Mesendoderm (in vitro differentiated cells): ENCODE data around the gene FGF18.

Experiments
- DNase-seq: peaks from one replicate; pipeline ENCODE4 v3.0.0; 2013
- H2AK5ac ChIP-seq: 2 replicates; pipeline ENCODE4 v1.6.1; 2013; ENCODE audit warnings: low read length, inconsistent platforms
- H2BK120ac ChIP-seq: 2 replicates; pipeline ENCODE4 v1.6.1; 2013; ENCODE audit warnings: low read depth, mild to moderate bottlenecking, low read length, moderate library complexity, mixed read lengths
- H2BK15ac ChIP-seq: replicated peaks from 2 replicates; pipeline ENCODE4 v1.6.1; 2013; ENCODE audit warnings: low read depth, mild to moderate bottlenecking, moderate library complexity
- H2BK5ac ChIP-seq: 2 replicates; pipeline ENCODE4 v1.6.1; 2013; ENCODE audit warnings: low read length, inconsistent platforms
- H3K18ac ChIP-seq: 2 replicates; pipeline ENCODE4 v1.6.1; 2013; ENCODE audit warnings: mild to moderate bottlenecking, low read length, mixed read lengths
- H3K23ac ChIP-seq: one replicate; pipeline ENCODE4 v1.6.1; 2013; ENCODE audit warnings: low read length
- H3K27ac ChIP-seq: 2 replicates; pipeline ENCODE4 v1.5.1; 2013; ENCODE audit warnings: low read depth, mild to moderate bottlenecking, inconsistent platforms, low read length, moderate library complexity
- H3K27me3 ChIP-seq: 2 replicates; pipeline ENCODE4 v1.6.1; 2013; ENCODE audit warnings: low read length, control low read depth, mild to moderate bottlenecking, inconsistent platforms; ENCODE audit not compliant: insufficient read depth, poor library complexity
- H3K36me3 ChIP-seq: 2 replicates; pipeline ENCODE4 v1.6.1; 2013; ENCODE audit warnings: low read length, inconsistent platforms; ENCODE audit not compliant: control insufficient read depth, insufficient read depth
- H3K4ac ChIP-seq: one replicate; pipeline ENCODE4 v1.6.1; 2013; ENCODE audit warnings: low read depth, mild to moderate bottlenecking, low read length, moderate library complexity
- H3K4me1 ChIP-seq: 2 replicates; pipeline ENCODE4 v1.6.1; 2013; ENCODE audit warnings: low read depth, low read length, inconsistent platforms; ENCODE audit not compliant: control insufficient read depth
- H3K4me2 ChIP-seq: 2 replicates; pipeline ENCODE4 v1.6.1; 2013; ENCODE audit warnings: low read length
- H3K4me3 ChIP-seq: 2 replicates; pipeline ENCODE4 v1.5.1; 2013; ENCODE audit warnings: mild to moderate bottlenecking, low read length
- H3K56ac ChIP-seq: one replicate; pipeline ENCODE4 v1.6.1; 2013; ENCODE audit warnings: low read length
- H3K79me1 ChIP-seq: 2 replicates; pipeline ENCODE4 v1.6.1; 2013; ENCODE audit warnings: low read length, inconsistent platforms
- H3K79me2 ChIP-seq: 2 replicates; pipeline ENCODE4 v1.6.1; 2013; ENCODE audit warnings: mild to moderate bottlenecking, low read length; ENCODE audit not compliant: control insufficient read depth, insufficient read depth
- H3K9ac ChIP-seq: 2 replicates; pipeline ENCODE4 v1.6.1; 2013; ENCODE audit warnings: low read length, inconsistent platforms
- H4K5ac ChIP-seq: one replicate; pipeline ENCODE4 v1.6.1; 2013; ENCODE audit warnings: low read length
- H4K8ac ChIP-seq: one replicate; pipeline ENCODE4 v1.6.1; 2013; ENCODE audit warnings: low read depth, mild to moderate bottlenecking, control low read depth, low read length, moderate library complexity
- WGBS: extraction: QIAGEN DNeasy Blood & Tissue Kit; methylation state at CpG from one replicate; pipeline ENCODE4 v1.1.7; 2013; ENCODE audit warnings: low lambda C conversion rate, missing lambda C conversion rate; ENCODE audit not compliant: insufficient coverage; ENCODE audit errors: extremely low coverage; 5-methylcytosine and 5-hydroxymethylcytosine counted together

FGF18 gene

DNA sequence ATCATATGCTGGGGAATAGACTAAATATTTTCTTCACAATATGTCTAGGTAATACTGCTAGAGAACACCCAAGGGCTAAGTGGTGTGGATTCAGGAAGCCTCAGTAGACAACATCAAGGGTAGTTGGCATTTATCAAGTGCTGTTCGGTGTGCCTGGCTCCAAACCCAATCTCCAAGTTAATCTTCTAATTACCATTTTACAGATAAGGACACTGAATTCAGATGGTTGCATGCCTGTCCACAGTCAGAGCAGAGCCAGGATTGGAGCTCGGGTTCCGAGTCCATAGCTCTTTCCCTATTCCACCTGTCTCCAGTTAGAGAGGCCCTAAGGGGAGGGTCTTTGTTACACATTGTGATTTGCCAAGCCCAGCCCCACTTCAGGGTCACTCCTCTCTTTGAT lies 58.2 kb downstream of the FGF18 start:
- WGBS: no CpG with 5 or more reads among the region's 3 CpGs
- Histone ChIP-seq H3K36me3 (no peaks in the 10 kb centered on the region), H3K79me1 (no peaks in the 10 kb centered on the region)

DNA sequence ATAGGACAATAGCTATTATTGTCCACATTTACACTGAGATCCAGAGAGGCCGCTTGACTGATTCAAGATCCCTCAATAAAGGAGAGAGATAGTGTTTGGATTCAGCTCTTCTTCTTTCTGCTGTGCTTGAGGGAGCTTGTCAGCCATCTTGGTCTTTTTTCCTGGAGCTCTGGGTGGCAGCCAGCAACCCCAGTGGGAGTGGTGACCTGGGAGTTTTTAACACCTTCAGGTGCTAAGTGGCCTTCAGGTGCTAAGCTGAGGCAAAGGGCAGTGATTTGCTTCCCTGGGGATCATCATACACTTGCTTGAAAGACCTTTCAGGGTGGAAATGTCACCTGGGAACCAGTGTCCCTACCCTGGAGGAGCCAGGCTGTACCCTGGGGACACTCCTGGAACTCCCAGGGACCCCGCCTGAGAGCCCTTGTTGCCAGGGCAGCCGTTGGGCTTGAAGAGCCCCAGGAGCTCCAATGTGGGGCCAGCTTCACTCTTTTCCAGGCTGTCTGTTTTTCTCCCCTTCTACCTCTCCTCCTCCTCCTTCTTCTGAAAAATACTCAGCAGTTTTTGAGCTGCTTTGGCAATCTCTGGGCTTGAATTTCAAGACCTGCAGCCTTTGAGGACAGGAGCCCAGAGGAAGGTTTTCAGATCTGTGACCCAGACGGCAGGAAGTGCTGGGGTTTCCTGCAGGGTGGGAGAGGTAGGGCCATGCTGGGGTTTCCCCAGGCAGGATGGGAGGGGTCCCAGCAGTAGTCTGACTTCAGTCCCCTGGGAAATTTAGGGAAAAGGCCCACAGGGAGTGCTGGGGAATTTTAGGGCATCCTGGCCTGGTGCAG lies 59.7 kb downstream of the FGF18 start:
- Histone ChIP-seq H2BK120ac (no peak overlapping the region), H3K27me3 (no peaks in the 10 kb centered on the region), H3K4ac (no peak overlapping the region), H2BK5ac (no peak overlapping the region), H3K27ac (no peak overlapping the region), H3K9ac (no peak overlapping the region), H4K5ac (no peak overlapping the region), H3K4me2 (no peak overlapping the region), H3K4me1 (peaks cover 5% of the 10 kb centered on the region), H3K18ac (no peak overlapping the region), H4K8ac (no peak overlapping the region), H3K23ac (no peak overlapping the region), H3K79me2 (no peaks in the 10 kb centered on the region), H2BK15ac (no peak overlapping the region), H3K79me1 (no peaks in the 10 kb centered on the region), H3K56ac (no peak overlapping the region), H3K4me3 (no peak overlapping the region), H3K36me3 (no peaks in the 10 kb centered on the region), H2AK5ac (no peak overlapping the region)
- DNase-seq: no peak
- WGBS: no CpG with 5 or more reads among the region's 4 CpGs

More for the DNA sequence above, 58.2 kb downstream of the FGF18 start:
- no peak overlapping the region for H3K4ac ChIP-seq
- H4K5ac ChIP-seq: no peak overlapping the region
- no peak overlapping the region for H2BK15ac ChIP-seq
- H3K23ac ChIP-seq: no peak overlapping the region
- no peak overlapping the region for H2AK5ac ChIP-seq
- no peak overlapping the region for H2BK120ac ChIP-seq
- H2BK5ac ChIP-seq: no peak overlapping the region
- no peaks in the 10 kb centered on the region for H3K27me3 ChIP-seq
- no peak overlapping the region for H3K4me2 ChIP-seq
- H4K8ac ChIP-seq: no peak overlapping the region
- H3K27ac ChIP-seq: no peak overlapping the region
- H3K9ac ChIP-seq: no peak overlapping the region
- DNase-seq: peak; percentile 39
- H3K4me1 ChIP-seq: peaks cover 5% of the 10 kb centered on the region
- no peaks in the 10 kb centered on the region for H3K79me2 ChIP-seq
- no peak overlapping the region for H3K56ac ChIP-seq
- no peak overlapping the region for H3K4me3 ChIP-seq
- H3K18ac ChIP-seq: no peak overlapping the region

DNA sequence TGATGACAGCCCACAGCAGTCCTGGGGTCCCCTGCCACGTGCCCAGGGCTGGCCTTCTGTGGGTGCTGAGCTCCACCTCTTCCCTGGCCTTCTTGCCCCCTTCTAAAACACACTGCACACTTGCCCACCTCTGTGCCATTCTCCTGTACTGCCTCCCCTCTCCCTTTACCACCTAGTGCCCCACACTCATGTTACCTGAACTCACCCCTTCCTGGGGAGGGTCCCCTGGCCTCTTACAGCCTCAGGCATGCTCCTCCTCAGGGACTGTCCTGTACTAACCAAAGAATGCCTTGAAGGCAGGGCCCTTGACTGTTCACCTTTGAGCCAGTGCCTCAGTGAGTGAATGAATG lies 60.3 kb downstream of the FGF18 start:
- WGBS: no CpG with 5 or more reads among the region's 1 CpG
- Histone ChIP-seq H3K23ac (no peak overlapping the region), H4K8ac (no peak overlapping the region), H3K4me3 (no peak overlapping the region), H3K4me2 (no peak overlapping the region), H2BK15ac (no peak overlapping the region), H3K9ac (no peak overlapping the region), H3K36me3 (no peaks in the 10 kb centered on the region), H3K79me1 (no peaks in the 10 kb centered on the region), H4K5ac (no peak overlapping the region), H2BK5ac (no peak overlapping the region), H3K4ac (no peak overlapping the region), H3K27me3 (no peaks in the 10 kb centered on the region), H2BK120ac (no peak overlapping the region), H3K79me2 (no peaks in the 10 kb centered on the region), H3K4me1 (peaks cover 5% of the 10 kb centered on the region), H3K56ac (no peak overlapping the region), H3K18ac (no peak overlapping the region), H2AK5ac (no peak overlapping the region), H3K27ac (no peak overlapping the region)
- DNase-seq: no peak

DNA sequence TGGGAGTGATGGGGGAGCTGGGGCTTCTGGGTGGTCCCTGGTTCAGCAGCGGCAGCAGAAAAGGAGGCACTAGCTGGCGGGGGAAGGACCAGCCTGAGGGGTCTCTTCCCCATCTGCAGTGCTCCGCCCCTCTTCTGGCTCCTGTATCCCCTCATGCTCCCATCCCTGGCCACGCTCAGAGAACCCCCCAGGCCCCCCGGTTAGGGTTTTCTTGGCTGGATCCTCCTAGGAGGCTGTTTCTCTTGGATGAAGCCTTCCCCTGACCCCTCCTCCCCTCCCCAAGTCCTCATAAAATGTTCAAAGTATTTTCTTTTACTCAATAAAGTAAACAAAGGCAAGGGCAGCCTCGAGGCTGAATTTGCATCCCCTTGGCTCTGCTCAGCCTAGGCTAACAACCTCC lies 60.8 kb downstream of the FGF18 start:
- no peak overlapping the region for H3K4me3 ChIP-seq
- no peak overlapping the region for H2BK120ac ChIP-seq
- H3K4me1 ChIP-seq: peaks cover 5% of the 10 kb centered on the region
- H3K23ac ChIP-seq: no peak overlapping the region
- H3K4ac ChIP-seq: no peak overlapping the region
- no peak overlapping the region for H2AK5ac ChIP-seq
- H4K8ac ChIP-seq: no peak overlapping the region
- H3K4me2 ChIP-seq: no peak overlapping the region
- H3K27ac ChIP-seq: no peak overlapping the region
- no peak overlapping the region for H4K5ac ChIP-seq
- H3K18ac ChIP-seq: no peak overlapping the region
- DNase-seq: no peak
- H2BK5ac ChIP-seq: no peak overlapping the region
- no peaks in the 10 kb centered on the region for H3K79me1 ChIP-seq
- no peaks in the 10 kb centered on the region for H3K79me2 ChIP-seq
- no peaks in the 10 kb centered on the region for H3K27me3 ChIP-seq
- WGBS: no CpG with 5 or more reads among the region's 6 CpGs
- no peak overlapping the region for H3K56ac ChIP-seq
- no peaks in the 10 kb centered on the region for H3K36me3 ChIP-seq
- no peak overlapping the region for H2BK15ac ChIP-seq
- H3K9ac ChIP-seq: no peak overlapping the region

DNA sequence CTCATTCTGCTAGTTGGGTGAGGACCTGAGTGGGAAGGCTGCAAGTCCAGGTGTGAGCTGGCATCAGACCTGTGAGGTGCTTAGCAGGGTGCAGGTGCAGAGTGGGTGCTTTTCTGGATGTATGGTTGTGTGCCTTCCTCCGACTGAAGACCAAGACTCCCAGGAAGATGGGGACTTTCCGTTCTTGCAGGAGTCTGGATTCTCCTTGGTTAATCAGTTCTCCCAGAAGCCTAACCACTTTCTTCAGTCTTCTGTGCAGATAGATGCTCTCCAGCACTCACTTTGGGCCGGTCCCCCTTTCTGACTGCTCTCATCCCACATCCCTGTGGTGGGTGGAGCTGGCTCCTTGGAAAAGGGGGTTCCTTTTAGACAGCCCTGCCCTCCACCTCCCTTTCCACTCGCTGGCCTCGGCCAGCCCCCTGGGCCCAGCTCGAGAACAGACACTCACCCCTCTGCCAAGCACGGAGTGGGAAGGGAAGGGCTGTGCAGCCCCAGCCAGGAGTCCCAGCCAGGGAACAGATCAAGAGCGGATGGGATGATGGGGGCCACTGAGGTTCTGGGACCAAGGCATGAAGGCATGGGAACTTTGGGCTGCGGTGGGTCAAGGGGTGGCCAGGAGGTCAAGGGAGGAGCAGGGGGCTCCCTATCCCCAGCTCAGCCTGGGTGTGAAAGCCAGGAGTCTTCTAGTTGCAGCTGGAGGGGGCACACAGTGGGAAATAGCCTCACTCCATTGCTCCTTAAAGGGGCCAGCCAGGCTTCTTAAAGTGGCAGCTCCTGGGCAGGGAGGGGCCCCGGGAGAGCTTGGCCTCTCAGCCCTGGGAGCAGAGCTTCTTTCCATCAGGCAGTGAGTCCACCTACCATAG lies 62.4 kb downstream of the FGF18 start:
- no CpG with 5 or more reads among the region's 10 CpGs for WGBS

More for the DNA sequence above, 62.4 kb downstream of the FGF18 start:
- Histone ChIP-seq H3K18ac (no peak overlapping the region), H3K4me2 (no peak overlapping the region), H3K9ac (no peak overlapping the region), H3K79me2 (no peaks in the 10 kb centered on the region), H2BK120ac (no peak overlapping the region), H4K5ac (no peak overlapping the region), H3K4me1 (peaks cover 5% of the 10 kb centered on the region), H3K36me3 (no peaks in the 10 kb centered on the region), H3K23ac (no peak overlapping the region), H3K27ac (no peak overlapping the region), H3K56ac (no peak overlapping the region), H3K79me1 (no peaks in the 10 kb centered on the region), H3K4ac (no peak overlapping the region), H3K27me3 (no peaks in the 10 kb centered on the region), H3K4me3 (no peak overlapping the region), H4K8ac (no peak overlapping the region), H2BK5ac (no peak overlapping the region), H2AK5ac (no peak overlapping the region), H2BK15ac (no peak overlapping the region)
- no peak for DNase-seq
